SK-N-SH treated with all-trans-retinoic acid at 6 μM for 48 hours (cell line): ENCODE results near the gene SAMD13.
A peak's percentile ranks its signal among the peaks of the same experiment; 100 is the strongest.

ENCODE experiments used
- ATAC-seq: fragments of 200-7000 bp; cut with Tn5 transposase; 3 replicates; pipeline ENCODE4 v1.9.1; 2020; ENCODE audit warnings: mild to moderate bottlenecking, moderate library complexity
- ARNTL ChIP-seq: fragments of 450-650 bp; formaldehyde crosslinking; IDR thresholded peaks from 2 replicates; pipeline ENCODE4 v1.5.0; 2020; ENCODE audit warnings: low read depth, mild to moderate bottlenecking, moderate library complexity, borderline replicate concordance
- BACH2 ChIP-seq: fragments of 250-450 bp; sonication (Bioruptor Pico); IDR thresholded peaks from 2 replicates; pipeline ENCODE4 v1.9.0; 2021; ENCODE audit warnings: mild to moderate bottlenecking, borderline replicate concordance
- CREB5 ChIP-seq: fragments of 250-450 bp; sonication (Bioruptor Pico); IDR thresholded peaks from 2 replicates; pipeline ENCODE4 v1.5.1; 2020; ENCODE audit warnings: low read depth, mild to moderate bottlenecking, moderate library complexity
- CSDC2 ChIP-seq: fragments of 250-450 bp; sonication (Bioruptor Pico); IDR thresholded peaks from 2 replicates; pipeline ENCODE4 v1.5.0; 2020; ENCODE audit warnings: mild to moderate bottlenecking, moderate library complexity
- CSRNP3 ChIP-seq: fragments of 250-450 bp; sonication (Bioruptor Pico); IDR thresholded peaks from 2 replicates; pipeline ENCODE4 v1.5.1; 2021; ENCODE audit warnings: mild to moderate bottlenecking, moderate library complexity
- ESRRG ChIP-seq: fragments of 250-450 bp; sonication (Bioruptor Pico); IDR thresholded peaks from 2 replicates; pipeline ENCODE4 v1.6.1; 2021; ENCODE audit warnings: mild to moderate bottlenecking
- GLIS3 ChIP-seq: fragments of 250-450 bp; sonication (Bioruptor Pico); IDR thresholded peaks from 2 replicates; pipeline ENCODE4 v1.5.0; 2020; ENCODE audit warnings: mild to moderate bottlenecking, moderate library complexity
- ISL1 ChIP-seq: fragments of 250-450 bp; sonication (Bioruptor Pico); IDR thresholded peaks from 2 replicates; pipeline ENCODE4 v2.1.2; 2022; ENCODE audit warnings: mild to moderate bottlenecking, moderate library complexity
- OSR1 ChIP-seq: fragments of 250-450 bp; sonication (Bioruptor Pico); IDR thresholded peaks from 2 replicates; pipeline ENCODE4 v1.8.0; 2022; ENCODE audit warnings: moderate library complexity, mild to moderate bottlenecking, inconsistent platforms
- PATZ1 ChIP-seq: fragments of 250-450 bp; sonication (Bioruptor Pico); IDR thresholded peaks from 2 replicates; pipeline ENCODE4 v1.8.0; 2020; ENCODE audit warnings: mild to moderate bottlenecking, moderate library complexity, borderline replicate concordance
- SNAI2 ChIP-seq: fragments of 250-450 bp; sonication (Bioruptor Pico); IDR thresholded peaks from 2 replicates; pipeline ENCODE4 v1.5.0; 2020; ENCODE audit warnings: mild to moderate bottlenecking, moderate library complexity
- TCF4 ChIP-seq: fragments of 250-450 bp; sonication (Bioruptor Pico); IDR thresholded peaks from 2 replicates; pipeline ENCODE4 v1.8.0; 2021; ENCODE audit warnings: mild to moderate bottlenecking, moderate library complexity, borderline replicate concordance
- TOX ChIP-seq: fragments of 250-450 bp; sonication (Bioruptor Pico); IDR thresholded peaks from 2 replicates; pipeline ENCODE4 v1.8.0; 2021; ENCODE audit warnings: mild to moderate bottlenecking, moderate library complexity, borderline replicate concordance
- ZC3H10 ChIP-seq: fragments of 250-450 bp; sonication (Bioruptor Pico); IDR thresholded peaks from 2 replicates; pipeline ENCODE4 v1.5.1; 2021; ENCODE audit warnings: mild to moderate bottlenecking, moderate library complexity
- ZFP3 ChIP-seq: fragments of 250-450 bp; sonication (Bioruptor Pico); IDR thresholded peaks from 2 replicates; pipeline ENCODE4 v1.5.0; 2020; ENCODE audit warnings: mild to moderate bottlenecking, moderate library complexity
- ZFP30 ChIP-seq: fragments of 450-650 bp; formaldehyde crosslinking; IDR thresholded peaks from 2 replicates; pipeline ENCODE4 v1.5.0; 2022; ENCODE audit warnings: mild to moderate bottlenecking, moderate library complexity
- ZNF565 ChIP-seq: fragments of 450-650 bp; formaldehyde crosslinking; conservative IDR thresholded peaks from 2 replicates; pipeline ENCODE4 v1.5.0; 2020; ENCODE audit warnings: low read depth, mild to moderate bottlenecking, moderate library complexity
- ZNF70 ChIP-seq: fragments of 450-650 bp; formaldehyde crosslinking; IDR thresholded peaks from 2 replicates; pipeline ENCODE4 v1.5.0; 2020; ENCODE audit warnings: mild to moderate bottlenecking, moderate library complexity
- ZNF8 ChIP-seq: fragments of 450-650 bp; formaldehyde crosslinking; IDR thresholded peaks from 2 replicates; pipeline ENCODE4 v1.5.0; 2020; ENCODE audit warnings: mild to moderate bottlenecking, moderate library complexity
- TF ChIP-seq, protein P1 (sequence below): fragments of 250-450 bp; sonication (Bioruptor Pico); IDR thresholded peaks from 2 replicates; pipeline ENCODE4 v1.5.0; 2020; ENCODE audit warnings: mild to moderate bottlenecking, moderate library complexity
- TF ChIP-seq, protein P2 (sequence below): fragments of 250-450 bp; sonication (Bioruptor Pico); IDR thresholded peaks from 2 replicates; pipeline ENCODE4 v1.8.0; 2021; ENCODE audit warnings: low read depth, mild to moderate bottlenecking, moderate library complexity, borderline replicate concordance

Gene SAMD13

GRCh38 chr1:84374991-84375696 lies 73.6 kb downstream of the SAMD13 start:
- TF ChIP-seq SNAI2 (CRISPR knock-in tag) (no peak), ZFP3 (CRISPR knock-in tag) (no peak), ZC3H10 (CRISPR knock-in tag) (no peak), ZNF8 (no peak)
- no peak for ATAC-seq

DNA sequence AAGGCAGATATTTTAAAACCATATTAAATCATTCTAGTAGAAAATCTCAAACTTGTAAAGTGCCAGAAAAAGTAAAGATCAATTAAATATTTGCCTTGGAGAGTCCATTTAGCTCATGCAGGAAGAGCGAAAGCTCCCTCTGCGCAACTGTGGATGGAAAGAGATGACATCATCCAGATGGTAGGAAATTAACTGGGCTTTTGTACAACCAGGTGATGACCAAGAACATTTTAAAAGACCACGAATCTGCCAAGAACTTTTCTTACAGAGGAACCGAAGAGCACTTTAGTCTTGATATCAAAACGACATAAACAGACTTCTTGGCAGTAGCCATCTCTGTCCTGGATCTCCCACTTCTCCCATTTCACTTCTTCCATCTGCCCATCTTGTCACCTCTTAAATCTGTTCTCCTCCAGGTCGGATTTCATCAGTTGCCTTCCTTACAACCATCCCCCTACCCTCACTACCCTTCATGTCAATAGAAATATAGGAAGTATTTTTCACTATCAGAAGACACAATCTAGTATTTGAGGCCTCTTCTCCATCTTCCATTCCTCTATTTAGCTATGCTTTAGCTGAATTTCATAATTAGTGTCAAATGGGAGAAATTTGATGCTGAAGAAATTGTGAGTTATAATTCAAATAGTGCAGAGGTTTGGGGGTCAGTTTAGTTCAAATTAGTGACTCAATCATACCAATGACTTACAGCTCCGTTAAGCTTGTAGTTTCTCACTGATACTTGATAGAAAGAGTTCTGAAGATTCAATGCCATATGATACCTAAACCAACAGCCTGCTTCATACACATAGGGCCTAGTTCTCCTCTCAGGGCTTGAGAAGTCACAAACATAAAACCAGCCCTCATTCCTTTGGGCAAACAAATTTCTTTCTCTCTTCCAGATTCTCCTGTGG lies 74.7 kb downstream of the SAMD13 start:
- peak; percentile 15; the same call in 2 of the 3 replicates for ATAC-seq

DNA sequence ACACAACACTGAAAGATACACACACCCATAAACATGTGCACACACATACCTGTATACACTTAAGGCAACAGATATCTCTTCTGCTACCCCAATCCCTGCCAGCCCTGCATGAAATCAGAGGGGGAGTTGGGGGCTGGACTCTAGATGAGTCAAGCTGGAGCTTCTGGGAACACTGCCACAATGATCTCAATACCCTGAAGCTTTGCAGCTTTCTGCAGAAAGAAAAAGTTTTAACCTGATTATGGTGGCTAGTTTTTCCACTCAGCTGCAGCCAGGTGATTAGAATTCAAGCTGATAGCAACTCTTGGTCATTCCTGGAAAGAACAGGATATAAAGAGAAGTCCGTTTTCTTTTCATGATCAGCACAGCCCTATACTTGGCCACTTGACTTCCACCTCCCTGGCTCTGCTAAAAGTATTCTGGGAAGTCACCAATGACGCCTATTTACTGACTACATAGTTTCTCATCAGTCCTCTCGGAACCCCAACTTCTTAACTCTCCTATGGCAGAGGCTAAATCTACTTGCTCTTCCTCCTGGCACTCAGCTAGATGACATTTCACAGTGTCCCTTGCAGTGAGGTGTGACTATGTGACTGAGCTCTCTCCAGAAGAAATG lies 76.1 kb downstream of the SAMD13 start:
- TF ChIP-seq GLIS3 (CRISPR knock-in tag): no peak
- peak; percentile 76 for TF ChIP-seq ISL1 (CRISPR knock-in tag)
- no peak for TF ChIP-seq ZNF70
- no peak for TF ChIP-seq BACH2
- peak; percentile 45; the same call in 1 of the 2 replicates for TF ChIP-seq SNAI2 (CRISPR knock-in tag)
- TF ChIP-seq CREB5 (CRISPR knock-in tag): peak; percentile 79
- ATAC-seq: peak; percentile 90

More for the DNA sequence above, 74.7 kb downstream of the SAMD13 start:
- TF ChIP-seq ARNTL (CRISPR knock-in tag) (no peak), ZC3H10 (CRISPR knock-in tag) (no peak), ZFP3 (CRISPR knock-in tag) (no peak)

GRCh38 chr1:84379138-84379916 lies 77.8 kb downstream of the SAMD13 start:
- ATAC-seq: no peak
- no peak for TF ChIP-seq TCF4
- no peak for TF ChIP-seq CSDC2 (CRISPR knock-in tag)
- TF ChIP-seq SNAI2 (CRISPR knock-in tag): no peak
- no peak for TF ChIP-seq CREB5 (CRISPR knock-in tag)
- no peak for TF ChIP-seq CSRNP3 (CRISPR knock-in tag)
- TF ChIP-seq TOX: no peak
- TF ChIP-seq GLIS3 (CRISPR knock-in tag): no peak
- no peak for TF ChIP-seq ZC3H10 (CRISPR knock-in tag)
- no peak for TF ChIP-seq ZFP30 (CRISPR knock-in tag)
- no peak for TF ChIP-seq ESRRG
- no peak for TF ChIP-seq ZNF70
- TF ChIP-seq ZNF565 (CRISPR knock-in tag): no peak
- TF ChIP-seq PATZ1 (CRISPR knock-in tag): no peak
- TF ChIP-seq BACH2: no peak
- TF ChIP-seq ZFP3 (CRISPR knock-in tag): no peak
- TF ChIP-seq, protein P1, sequence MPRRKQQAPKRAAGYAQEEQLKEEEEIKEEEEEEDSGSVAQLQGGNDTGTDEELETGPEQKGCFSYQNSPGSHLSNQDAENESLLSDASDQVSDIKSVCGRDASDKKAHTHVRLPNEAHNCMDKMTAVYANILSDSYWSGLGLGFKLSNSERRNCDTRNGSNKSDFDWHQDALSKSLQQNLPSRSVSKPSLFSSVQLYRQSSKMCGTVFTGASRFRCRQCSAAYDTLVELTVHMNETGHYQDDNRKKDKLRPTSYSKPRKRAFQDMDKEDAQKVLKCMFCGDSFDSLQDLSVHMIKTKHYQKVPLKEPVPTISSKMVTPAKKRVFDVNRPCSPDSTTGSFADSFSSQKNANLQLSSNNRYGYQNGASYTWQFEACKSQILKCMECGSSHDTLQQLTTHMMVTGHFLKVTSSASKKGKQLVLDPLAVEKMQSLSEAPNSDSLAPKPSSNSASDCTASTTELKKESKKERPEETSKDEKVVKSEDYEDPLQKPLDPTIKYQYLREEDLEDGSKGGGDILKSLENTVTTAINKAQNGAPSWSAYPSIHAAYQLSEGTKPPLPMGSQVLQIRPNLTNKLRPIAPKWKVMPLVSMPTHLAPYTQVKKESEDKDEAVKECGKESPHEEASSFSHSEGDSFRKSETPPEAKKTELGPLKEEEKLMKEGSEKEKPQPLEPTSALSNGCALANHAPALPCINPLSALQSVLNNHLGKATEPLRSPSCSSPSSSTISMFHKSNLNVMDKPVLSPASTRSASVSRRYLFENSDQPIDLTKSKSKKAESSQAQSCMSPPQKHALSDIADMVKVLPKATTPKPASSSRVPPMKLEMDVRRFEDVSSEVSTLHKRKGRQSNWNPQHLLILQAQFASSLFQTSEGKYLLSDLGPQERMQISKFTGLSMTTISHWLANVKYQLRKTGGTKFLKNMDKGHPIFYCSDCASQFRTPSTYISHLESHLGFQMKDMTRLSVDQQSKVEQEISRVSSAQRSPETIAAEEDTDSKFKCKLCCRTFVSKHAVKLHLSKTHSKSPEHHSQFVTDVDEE (CRISPR knock-in tag): no peak
- no peak for TF ChIP-seq ISL1 (CRISPR knock-in tag)
- TF ChIP-seq, protein P2, sequence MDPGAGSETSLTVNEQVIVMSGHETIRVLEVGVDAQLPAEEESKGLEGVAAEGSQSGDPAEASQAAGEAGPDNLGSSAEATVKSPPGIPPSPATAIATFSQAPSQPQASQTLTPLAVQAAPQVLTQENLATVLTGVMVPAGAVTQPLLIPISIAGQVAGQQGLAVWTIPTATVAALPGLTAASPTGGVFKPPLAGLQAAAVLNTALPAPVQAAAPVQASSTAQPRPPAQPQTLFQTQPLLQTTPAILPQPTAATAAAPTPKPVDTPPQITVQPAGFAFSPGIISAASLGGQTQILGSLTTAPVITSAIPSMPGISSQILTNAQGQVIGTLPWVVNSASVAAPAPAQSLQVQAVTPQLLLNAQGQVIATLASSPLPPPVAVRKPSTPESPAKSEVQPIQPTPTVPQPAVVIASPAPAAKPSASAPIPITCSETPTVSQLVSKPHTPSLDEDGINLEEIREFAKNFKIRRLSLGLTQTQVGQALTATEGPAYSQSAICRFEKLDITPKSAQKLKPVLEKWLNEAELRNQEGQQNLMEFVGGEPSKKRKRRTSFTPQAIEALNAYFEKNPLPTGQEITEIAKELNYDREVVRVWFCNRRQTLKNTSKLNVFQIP (CRISPR knock-in tag): no peak
- no peak for TF ChIP-seq ARNTL (CRISPR knock-in tag)
- no peak for TF ChIP-seq OSR1 (CRISPR knock-in tag)
